Measurements from ENCODE around the gene RNF31. TPM values are rescaled to one million over a fixed set of nuclear protein-coding genes. Genes with fewer than 3 reads are reported as not detected.

The RNF31 gene
- total and polyA plus RNA-seq, 2 donors = 44.9 to 105 TPM

DNA sequence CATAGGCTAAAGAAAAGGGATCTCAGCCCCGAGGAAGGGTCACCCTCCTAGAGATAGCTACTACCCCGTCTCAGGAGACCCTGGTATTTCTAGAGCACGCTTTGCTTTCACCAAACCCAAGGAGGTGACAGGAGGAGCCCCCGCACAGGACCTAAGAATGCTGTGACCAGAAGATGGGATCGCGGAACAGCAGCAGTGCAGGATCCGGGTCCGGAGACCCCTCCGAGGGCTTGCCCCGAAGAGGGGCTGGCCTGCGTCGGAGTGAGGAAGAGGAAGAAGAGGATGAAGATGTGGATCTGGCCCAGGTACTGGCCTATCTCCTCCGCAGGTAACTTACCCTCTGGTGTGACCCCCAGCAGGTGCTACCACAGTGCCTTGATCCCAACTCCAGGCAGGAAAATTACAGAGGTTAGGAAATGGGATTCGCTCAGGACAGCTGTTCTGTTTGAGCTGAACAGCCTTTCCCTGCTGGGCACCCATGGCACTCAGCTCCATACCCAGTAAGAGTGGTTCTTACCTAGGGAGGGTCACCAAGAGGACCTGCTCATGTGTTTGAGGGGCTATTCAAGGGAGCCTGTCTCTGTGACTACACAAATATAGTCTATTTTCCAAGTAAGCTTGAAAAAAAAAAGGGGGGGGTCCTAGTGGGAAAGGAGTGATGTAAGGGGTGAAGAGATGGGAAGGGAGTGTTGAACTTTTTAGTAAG is 31.7 kb upstream of the RNF31 start:
- WGBS = 4% methylated on average over 14 of the region's 14 CpGs
- peak overlapping the region; percentile 78 to 100 for H3K27ac ChIP-seq (ENCODE audit: low read depth in 1 of 2, low read length in 1 of 2)
- H3K36me3 ChIP-seq (ENCODE audit: control insufficient read depth in 2 of 2, insufficient read depth in 2 of 2, low read length in 1 of 2) = peaks cover 30 to 36% of the 10 kb centered on the region in 2 donors
- peaks cover 22% of the 10 kb centered on the region in 2 donors for H3K4me1 ChIP-seq (ENCODE audit: control insufficient read depth in 2 of 2, insufficient read depth in 2 of 2, low read length in 2 of 2)
- H3K4me3 ChIP-seq (ENCODE audit: low read length in 2 of 2) = peak overlapping the region; percentile 74 to 93
- no peaks in the 10 kb centered on the region for H3K27me3 ChIP-seq (ENCODE audit: control insufficient read depth in 2 of 2, insufficient read depth in 1 of 2, low read length in 1 of 2)
- no peaks in the 10 kb centered on the region for H3K9me3 ChIP-seq (ENCODE audit: control insufficient read depth in 2 of 2, insufficient read depth in 1 of 2, low read length in 1 of 2)
- no peak for DNase-seq (ENCODE audit: low read depth in 6 of 9, low spot score in 9 of 9)

DNA sequence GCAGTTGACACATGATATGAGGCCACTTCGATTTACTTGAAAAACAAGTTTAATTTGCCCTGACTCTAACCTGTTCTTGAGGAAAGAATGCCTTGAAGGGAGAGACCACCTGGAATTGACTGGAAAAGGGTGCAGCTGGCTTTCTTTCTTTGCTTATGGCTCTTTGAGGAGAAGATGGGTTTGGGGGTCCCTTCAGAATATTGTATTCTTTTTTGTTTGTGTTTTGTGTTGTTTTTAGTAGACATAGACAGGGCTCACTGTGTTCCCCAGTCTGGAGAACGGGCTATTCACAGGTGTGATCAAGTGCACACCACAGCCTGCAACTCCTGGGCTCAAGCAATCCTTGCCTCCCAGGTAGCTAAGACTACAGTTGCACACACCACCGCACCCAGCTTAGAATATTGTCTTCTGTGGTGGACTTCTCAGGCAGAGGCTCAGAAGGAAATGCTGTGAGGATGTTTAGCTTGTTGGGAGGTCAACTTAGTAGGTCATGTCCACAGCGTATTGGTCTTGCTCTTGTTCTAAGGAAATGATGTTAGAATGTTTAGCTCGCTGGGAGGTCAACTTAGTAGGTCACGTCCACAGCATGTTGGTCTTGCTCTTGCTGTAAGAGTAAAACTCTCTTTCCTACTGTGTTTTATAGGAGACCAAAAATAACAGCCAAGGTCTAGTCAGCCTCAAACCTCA is 31.0 kb upstream of the RNF31 start:
- H3K9me3 ChIP-seq (ENCODE audit: control insufficient read depth in 2 of 2, insufficient read depth in 1 of 2, low read length in 1 of 2) = no peaks in the 10 kb centered on the region
- peaks cover 23 to 26% of the 10 kb centered on the region in 2 donors for H3K4me1 ChIP-seq (ENCODE audit: control insufficient read depth in 2 of 2, insufficient read depth in 2 of 2, low read length in 2 of 2)
- H3K27ac ChIP-seq (ENCODE audit: low read depth in 1 of 2, low read length in 1 of 2) = no peak overlapping the region
- DNase-seq (ENCODE audit: low read depth in 6 of 9, low spot score in 9 of 9) = no peak
- peaks cover 37 to 43% of the 10 kb centered on the region in 2 donors for H3K36me3 ChIP-seq (ENCODE audit: control insufficient read depth in 2 of 2, insufficient read depth in 2 of 2, low read length in 1 of 2)
- peak overlapping the region; percentile 74 to 93 for H3K4me3 ChIP-seq (ENCODE audit: low read length in 2 of 2)
- 97% methylated on average over 6 of the region's 6 CpGs for WGBS
- H3K27me3 ChIP-seq (ENCODE audit: control insufficient read depth in 2 of 2, insufficient read depth in 1 of 2, low read length in 1 of 2) = no peaks in the 10 kb centered on the region

DNA sequence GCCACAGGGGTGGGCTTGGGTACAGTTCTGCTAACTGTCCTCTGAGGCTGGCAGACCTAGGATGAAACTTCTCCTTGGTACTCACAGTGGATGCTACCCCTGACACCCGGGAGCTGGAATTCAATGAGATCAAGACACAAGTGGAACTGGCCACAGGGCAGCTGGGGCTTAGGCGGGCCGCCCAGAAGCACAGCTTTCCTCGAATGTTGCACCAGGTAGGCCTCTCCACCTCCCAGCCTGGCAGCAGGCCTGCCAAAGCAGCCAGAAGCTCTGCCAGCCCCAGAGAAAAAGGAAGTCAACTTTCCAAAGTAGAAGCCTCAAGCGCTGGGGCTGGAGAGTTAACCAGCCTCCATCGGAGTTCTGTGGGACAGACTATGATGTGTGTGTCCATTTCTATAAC is 30.1 kb upstream of the RNF31 start:
- H3K4me3 ChIP-seq (ENCODE audit: low read length in 2 of 2) = no peak overlapping the region
- no peaks in the 10 kb centered on the region for H3K9me3 ChIP-seq (ENCODE audit: control insufficient read depth in 2 of 2, insufficient read depth in 1 of 2, low read length in 1 of 2)
- no peak for DNase-seq (ENCODE audit: low read depth in 6 of 9, low spot score in 9 of 9)
- peaks cover 44 to 51% of the 10 kb centered on the region in 2 donors for H3K36me3 ChIP-seq (ENCODE audit: control insufficient read depth in 2 of 2, insufficient read depth in 2 of 2, low read length in 1 of 2)
- WGBS = 96% methylated on average over 6 of the region's 6 CpGs
- H3K27ac ChIP-seq (ENCODE audit: low read depth in 1 of 2, low read length in 1 of 2) = no peak overlapping the region
- no peaks in the 10 kb centered on the region for H3K27me3 ChIP-seq (ENCODE audit: control insufficient read depth in 2 of 2, insufficient read depth in 1 of 2, low read length in 1 of 2)
- peaks cover 27 to 35% of the 10 kb centered on the region in 2 donors for H3K4me1 ChIP-seq (ENCODE audit: control insufficient read depth in 2 of 2, insufficient read depth in 2 of 2, low read length in 2 of 2)

DNA sequence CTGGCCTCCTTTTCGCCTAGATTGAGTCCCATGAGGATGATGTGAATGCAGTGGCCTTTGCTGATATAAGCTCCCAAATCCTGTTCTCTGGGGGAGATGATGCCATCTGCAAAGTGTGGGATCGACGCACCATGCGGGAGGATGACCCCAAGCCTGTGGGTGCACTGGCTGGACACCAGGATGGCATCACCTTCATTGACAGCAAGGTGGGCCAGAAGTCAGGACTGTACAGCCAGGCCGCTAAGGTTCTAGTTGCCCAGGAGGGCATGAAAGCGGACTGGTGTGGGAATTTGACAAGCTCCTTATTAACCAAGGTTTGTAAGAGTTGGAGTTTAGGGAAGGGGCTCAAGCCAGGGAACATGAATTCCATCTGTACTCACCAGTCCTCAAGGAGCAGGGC is 27.6 kb upstream of the RNF31 start:
- Histone ChIP-seq H3K9me3 (ENCODE audit: control insufficient read depth in 2 of 2, insufficient read depth in 1 of 2, low read length in 1 of 2) (no peaks in the 10 kb centered on the region), H3K4me3 (ENCODE audit: low read length in 2 of 2) (no peak overlapping the region), H3K36me3 (ENCODE audit: control insufficient read depth in 2 of 2, insufficient read depth in 2 of 2, low read length in 1 of 2) (peaks cover 65 to 71% of the 10 kb centered on the region in 2 donors), H3K27me3 (ENCODE audit: control insufficient read depth in 2 of 2, insufficient read depth in 1 of 2, low read length in 1 of 2) (no peaks in the 10 kb centered on the region), H3K4me1 (ENCODE audit: control insufficient read depth in 2 of 2, insufficient read depth in 2 of 2, low read length in 2 of 2) (peaks cover 24 to 47% of the 10 kb centered on the region in 2 donors), H3K27ac (ENCODE audit: low read depth in 1 of 2, low read length in 1 of 2) (no peak overlapping the region)
- 97% methylated on average over 6 of the region's 6 CpGs for WGBS
- DNase-seq (ENCODE audit: low read depth in 6 of 9, low spot score in 9 of 9) = no peak

DNA sequence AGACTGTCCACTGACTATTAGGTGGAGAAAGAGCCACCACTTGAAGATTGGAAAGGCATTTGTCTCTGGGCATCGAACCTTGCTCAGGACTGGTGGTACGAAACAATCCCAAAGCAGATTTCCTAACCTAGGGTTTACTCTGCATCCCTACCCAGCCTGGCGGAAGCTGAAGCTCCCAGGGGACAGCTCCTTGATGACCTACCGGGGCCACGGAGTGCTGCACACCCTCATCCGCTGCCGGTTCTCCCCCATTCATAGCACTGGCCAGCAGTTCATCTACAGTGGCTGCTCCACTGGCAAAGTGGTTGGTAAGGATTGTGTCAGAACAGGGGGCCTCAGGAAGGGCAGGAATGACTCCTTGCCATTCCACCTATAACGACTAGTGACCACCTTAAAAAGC is 26.1 kb upstream of the RNF31 start:
- no peak overlapping the region for H3K4me3 ChIP-seq (ENCODE audit: low read length in 2 of 2)
- no peaks in the 10 kb centered on the region for H3K9me3 ChIP-seq (ENCODE audit: control insufficient read depth in 2 of 2, insufficient read depth in 1 of 2, low read length in 1 of 2)
- no peak for DNase-seq (ENCODE audit: low read depth in 6 of 9, low spot score in 9 of 9)
- no peaks in the 10 kb centered on the region for H3K27me3 ChIP-seq (ENCODE audit: control insufficient read depth in 2 of 2, insufficient read depth in 1 of 2, low read length in 1 of 2)
- H3K4me1 ChIP-seq (ENCODE audit: control insufficient read depth in 2 of 2, insufficient read depth in 2 of 2, low read length in 2 of 2) = peaks cover 16 to 38% of the 10 kb centered on the region in 2 donors
- H3K36me3 ChIP-seq (ENCODE audit: control insufficient read depth in 2 of 2, insufficient read depth in 2 of 2, low read length in 1 of 2) = peaks cover 65 to 71% of the 10 kb centered on the region in 2 donors
- no peak overlapping the region for H3K27ac ChIP-seq (ENCODE audit: low read depth in 1 of 2, low read length in 1 of 2)
- 97% methylated on average over 8 of the region's 8 CpGs for WGBS

DNA sequence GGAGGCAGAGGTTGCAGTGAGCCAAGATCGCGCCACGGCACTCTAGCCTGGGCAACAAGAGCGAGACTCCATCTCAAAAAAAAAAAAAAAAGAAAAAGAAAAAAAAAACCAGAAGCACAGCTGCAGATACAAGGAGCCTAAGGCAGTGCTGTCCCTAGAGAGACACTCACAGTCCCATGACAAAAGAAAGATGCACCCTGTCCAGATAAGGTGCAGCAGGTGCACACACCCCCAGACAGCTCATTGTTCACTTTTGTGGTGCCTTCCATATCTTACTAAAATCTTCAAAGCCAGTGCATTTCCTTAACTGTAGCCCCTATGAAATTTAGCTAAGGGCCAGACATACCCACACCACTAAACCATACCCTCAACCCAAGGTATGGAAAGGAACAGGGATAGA is 24.9 kb upstream of the RNF31 start:
- 67% methylated on average over 4 of the region's 4 CpGs for WGBS
- Histone ChIP-seq H3K36me3 (ENCODE audit: control insufficient read depth in 2 of 2, insufficient read depth in 2 of 2, low read length in 1 of 2) (peaks cover 61 to 63% of the 10 kb centered on the region in 2 donors), H3K4me1 (ENCODE audit: control insufficient read depth in 2 of 2, insufficient read depth in 2 of 2, low read length in 2 of 2) (peaks cover 6 to 31% of the 10 kb centered on the region in 2 donors), H3K27me3 (ENCODE audit: control insufficient read depth in 2 of 2, insufficient read depth in 1 of 2, low read length in 1 of 2) (no peaks in the 10 kb centered on the region), H3K9me3 (ENCODE audit: control insufficient read depth in 2 of 2, insufficient read depth in 1 of 2, low read length in 1 of 2) (no peaks in the 10 kb centered on the region), H3K27ac (ENCODE audit: low read depth in 1 of 2, low read length in 1 of 2) (peak overlapping the region in 1 of 2 donors; percentile 80), H3K4me3 (ENCODE audit: low read length in 2 of 2) (no peak overlapping the region)
- peak in 1 of 9 donors; percentile 63 for DNase-seq (ENCODE audit: low read depth in 6 of 9, low spot score in 9 of 9)

DNA sequence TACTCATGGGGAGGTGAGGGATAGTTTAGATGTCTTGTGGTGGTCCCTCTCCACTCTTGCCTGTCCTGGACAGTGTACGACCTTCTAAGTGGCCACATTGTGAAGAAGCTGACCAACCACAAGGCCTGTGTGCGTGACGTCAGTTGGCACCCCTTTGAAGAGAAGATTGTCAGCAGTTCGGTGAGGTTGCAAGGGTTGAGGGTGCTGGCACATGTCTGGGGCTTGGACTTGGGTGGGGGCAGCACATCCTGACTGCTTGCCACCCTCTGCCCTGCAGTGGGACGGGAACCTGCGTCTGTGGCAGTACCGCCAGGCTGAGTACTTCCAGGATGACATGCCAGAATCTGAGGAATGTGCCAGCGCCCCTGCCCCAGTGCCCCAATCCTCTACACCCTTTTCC is 24.4 kb upstream of the RNF31 start:
- Histone ChIP-seq H3K27ac (ENCODE audit: low read depth in 1 of 2, low read length in 1 of 2) (peak overlapping the region; percentile 54 to 80), H3K36me3 (ENCODE audit: control insufficient read depth in 2 of 2, insufficient read depth in 2 of 2, low read length in 1 of 2) (peaks cover 58 to 59% of the 10 kb centered on the region in 2 donors), H3K4me3 (ENCODE audit: low read length in 2 of 2) (no peak overlapping the region), H3K4me1 (ENCODE audit: control insufficient read depth in 2 of 2, insufficient read depth in 2 of 2, low read length in 2 of 2) (peaks cover 5 to 31% of the 10 kb centered on the region in 2 donors), H3K9me3 (ENCODE audit: control insufficient read depth in 2 of 2, insufficient read depth in 1 of 2, low read length in 1 of 2) (no peaks in the 10 kb centered on the region), H3K27me3 (ENCODE audit: control insufficient read depth in 2 of 2, insufficient read depth in 1 of 2, low read length in 1 of 2) (no peaks in the 10 kb centered on the region)
- no peak for DNase-seq (ENCODE audit: low read depth in 6 of 9, low spot score in 9 of 9)
- WGBS = 96% methylated on average over 8 of the region's 8 CpGs

DNA sequence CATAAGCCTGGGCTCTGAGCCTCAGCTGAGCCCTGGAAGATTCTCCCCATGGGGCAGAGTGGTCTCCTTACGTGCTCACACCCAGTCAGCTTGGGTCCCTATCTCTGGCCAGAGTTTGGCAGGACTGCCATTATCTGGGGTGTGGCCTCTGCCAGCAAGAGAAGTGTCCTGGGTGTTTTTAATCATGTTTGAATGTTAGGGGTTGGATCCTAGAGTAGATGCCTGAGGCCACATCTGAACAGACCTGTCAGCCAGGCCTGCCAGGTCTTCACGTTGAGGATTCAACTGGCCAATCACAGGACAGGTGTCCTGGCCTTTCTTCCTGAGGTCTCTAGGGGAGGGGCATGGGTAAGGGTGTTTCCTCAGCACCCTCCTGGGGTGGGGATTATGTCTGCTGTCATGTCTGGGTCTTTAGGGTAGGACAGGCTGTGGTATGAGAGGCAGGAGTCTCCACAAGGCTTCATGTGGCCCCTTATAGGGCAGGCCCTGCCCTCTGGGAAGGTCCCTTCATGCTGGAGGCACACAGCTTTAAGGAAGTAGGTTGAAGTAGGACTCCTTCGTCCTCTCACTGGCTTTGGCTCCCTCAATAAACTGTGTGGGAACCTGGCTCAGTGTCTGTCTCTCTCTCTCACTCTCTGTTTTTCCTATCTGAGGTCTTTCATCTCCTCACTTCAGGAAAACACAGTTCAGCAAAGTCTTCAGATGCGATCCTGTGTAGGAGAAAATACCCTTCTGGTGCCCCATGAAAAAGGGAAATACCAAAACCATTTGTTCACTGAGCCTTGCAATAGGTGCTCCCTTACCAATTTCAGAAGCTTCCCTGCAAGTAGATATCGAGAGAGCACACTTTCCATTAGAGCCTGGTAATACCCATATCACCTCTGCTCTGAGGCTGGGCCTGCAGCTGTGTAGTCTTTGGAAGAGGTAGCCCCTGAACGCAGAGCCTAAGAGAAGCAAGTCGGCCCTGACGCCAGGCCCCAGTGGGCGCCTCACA is 23.6 kb upstream of the RNF31 start:
- Histone ChIP-seq H3K36me3 (ENCODE audit: control insufficient read depth in 2 of 2, insufficient read depth in 2 of 2, low read length in 1 of 2) (peaks cover 50% of the 10 kb centered on the region in 2 donors), H3K4me3 (ENCODE audit: low read length in 2 of 2) (no peak overlapping the region), H3K9me3 (ENCODE audit: control insufficient read depth in 2 of 2, insufficient read depth in 1 of 2, low read length in 1 of 2) (no peaks in the 10 kb centered on the region), H3K4me1 (ENCODE audit: control insufficient read depth in 2 of 2, insufficient read depth in 2 of 2, low read length in 2 of 2) (peaks cover 5 to 31% of the 10 kb centered on the region in 2 donors), H3K27ac (ENCODE audit: low read depth in 1 of 2, low read length in 1 of 2) (peak overlapping the region in 1 of 2 donors; percentile 56), H3K27me3 (ENCODE audit: control insufficient read depth in 2 of 2, insufficient read depth in 1 of 2, low read length in 1 of 2) (no peaks in the 10 kb centered on the region)
- 95% methylated on average over 9 of the region's 9 CpGs for WGBS
- no peak for DNase-seq (ENCODE audit: low read depth in 6 of 9, low spot score in 9 of 9)
